ENCODE data around the gene ABLIM1.

ABLIM1 gene

GRCh38 chr10:114576716-114577115, 81.4 kb downstream of the ABLIM1 start:
- DNase-seq (ENCODE audit: low read depth) = no peak

GRCh38 chr10:114576132-114576487, 82.0 kb downstream of the ABLIM1 start:
- no peak for DNase-seq (ENCODE audit: low read depth)

GRCh38 chr10:114575417-114576131, 82.5 kb downstream of the ABLIM1 start:
- no peak for DNase-seq (ENCODE audit: low read depth)

- no peak for DNase-seq (ENCODE audit: low read depth)
Observed at GRCh38 chr10:114573330-114574045, 84.6 kb downstream of the ABLIM1 start.

DNA sequence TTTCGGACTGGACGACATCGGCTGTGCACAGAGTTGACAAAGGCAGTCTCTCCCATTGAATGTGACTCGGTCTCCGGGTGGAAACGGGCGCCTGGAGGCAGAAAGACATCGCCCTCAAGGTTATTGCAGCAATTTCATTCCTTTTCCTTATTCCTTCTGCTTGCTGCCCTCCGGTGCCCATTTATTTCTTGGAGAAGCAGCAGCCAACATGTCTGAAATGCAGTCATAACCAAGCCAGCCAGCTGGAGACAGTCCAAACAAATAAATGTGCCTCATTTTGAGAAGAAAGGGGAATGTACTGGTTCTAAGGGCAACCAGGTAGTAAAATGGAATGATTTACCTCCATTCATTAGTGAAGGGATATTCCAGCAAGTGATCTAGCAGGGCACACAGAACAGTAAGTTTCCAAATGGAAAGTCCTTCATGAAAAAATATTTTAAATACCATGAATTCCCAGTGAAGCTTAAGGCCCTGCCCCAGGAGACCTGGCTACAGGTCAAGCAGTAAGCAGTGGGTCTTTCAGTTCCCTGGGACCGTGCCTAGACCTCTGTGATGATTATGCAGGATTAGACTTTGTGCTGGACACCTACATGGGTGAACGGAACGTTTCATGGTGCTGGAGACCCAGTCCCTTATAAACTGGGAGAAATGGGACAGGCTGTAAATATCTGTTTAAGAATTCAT, 86.6 kb downstream of the ABLIM1 start:
- no peak for DNase-seq (ENCODE audit: low read depth)

DNA sequence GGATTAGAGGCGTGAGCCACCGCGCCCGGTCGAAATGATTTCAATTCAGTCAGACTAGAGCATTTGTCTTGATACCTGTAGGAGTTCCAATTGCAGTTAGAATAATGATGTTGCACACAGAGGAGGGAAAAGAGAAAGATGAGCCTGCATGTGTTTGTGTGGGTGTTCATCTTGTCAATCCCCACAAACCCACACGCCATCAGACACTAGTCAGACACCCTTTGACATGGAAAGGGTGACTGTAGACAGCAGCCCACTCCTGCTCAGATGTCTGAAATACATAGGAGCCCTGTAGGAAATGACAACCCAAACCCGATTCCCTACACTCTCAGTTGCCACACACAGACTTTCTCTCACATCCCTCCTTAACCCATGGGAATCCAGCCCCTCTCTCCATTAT, 92.0 kb downstream of the ABLIM1 start:
- DNase-seq (ENCODE audit: low read depth) = no peak

- no peak for DNase-seq (ENCODE audit: low read depth)
Observed at GRCh38 chr10:114565066-114565465, 93.0 kb downstream of the ABLIM1 start.

- no peak for DNase-seq (ENCODE audit: low read depth)
Observed at GRCh38 chr10:114561008-114561523, 97.0 kb downstream of the ABLIM1 start.

GRCh38 chr10:114560144-114560543, 97.9 kb downstream of the ABLIM1 start:
- DNase-seq (ENCODE audit: low read depth) = no peak

GRCh38 chr10:114559636-114560035, 98.4 kb downstream of the ABLIM1 start:
- DNase-seq (ENCODE audit: low read depth) = no peak

DNA sequence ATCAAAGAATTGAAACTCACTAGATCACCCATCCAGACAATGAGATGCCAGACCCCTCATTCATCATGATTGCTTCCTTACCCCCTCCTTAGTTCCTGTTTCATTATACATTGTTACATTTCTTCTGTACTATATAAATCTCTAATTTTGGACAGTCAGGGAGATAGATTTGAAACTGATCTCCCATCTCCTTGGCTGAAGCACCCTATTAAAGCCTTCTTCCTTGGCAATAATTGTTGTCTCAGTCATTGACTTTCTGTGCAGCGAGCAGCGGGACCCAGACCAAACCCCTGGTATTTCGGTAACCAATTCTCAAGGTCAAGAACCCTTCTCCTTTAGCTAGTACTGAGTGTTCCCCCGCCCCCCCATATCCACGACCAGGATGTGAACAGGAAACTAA, 100.2 kb downstream of the ABLIM1 start:
- no peak for DNase-seq (ENCODE audit: low read depth)

DNA sequence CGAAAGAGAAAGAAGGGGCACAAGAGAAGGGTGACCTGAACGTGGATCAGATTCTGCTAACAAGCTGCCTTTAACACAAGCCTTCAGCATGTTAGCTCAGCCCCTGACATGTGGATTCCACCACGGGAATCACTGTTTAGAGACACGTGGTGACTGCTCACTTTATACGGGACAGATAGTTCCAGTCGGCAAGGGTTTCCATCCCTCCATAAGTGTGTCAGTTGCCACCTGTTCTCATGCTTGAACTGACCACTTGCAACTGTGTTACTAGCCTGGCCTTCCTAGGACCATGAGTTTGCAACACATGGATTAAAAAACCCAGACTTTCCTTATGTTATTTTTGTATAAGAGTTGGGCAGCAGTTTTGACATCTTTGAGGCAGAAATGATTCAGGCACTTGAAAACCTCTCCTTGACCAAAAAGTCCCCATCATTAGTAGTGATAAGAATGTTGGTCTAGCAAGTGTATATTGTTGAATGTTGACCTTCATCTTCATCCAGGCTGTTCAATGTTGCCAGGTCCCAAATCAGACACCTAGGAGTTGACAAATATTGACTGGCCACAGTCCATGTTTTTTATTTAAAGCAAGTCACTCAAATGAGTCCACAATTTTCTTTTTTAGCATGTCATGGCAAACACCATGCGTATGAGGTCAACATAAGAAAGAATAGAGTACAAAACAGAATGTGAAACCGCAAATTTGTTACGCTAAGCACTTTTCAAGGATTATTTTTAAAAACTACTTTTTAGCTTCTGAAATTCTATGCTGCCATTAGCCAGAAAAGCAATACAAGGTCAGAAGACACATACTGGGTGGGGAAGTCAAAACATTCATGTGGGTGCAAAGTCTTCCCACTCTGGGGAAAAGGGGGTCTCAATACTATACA, 101.6 kb downstream of the ABLIM1 start:
- no peak for DNase-seq (ENCODE audit: low read depth)

DNA sequence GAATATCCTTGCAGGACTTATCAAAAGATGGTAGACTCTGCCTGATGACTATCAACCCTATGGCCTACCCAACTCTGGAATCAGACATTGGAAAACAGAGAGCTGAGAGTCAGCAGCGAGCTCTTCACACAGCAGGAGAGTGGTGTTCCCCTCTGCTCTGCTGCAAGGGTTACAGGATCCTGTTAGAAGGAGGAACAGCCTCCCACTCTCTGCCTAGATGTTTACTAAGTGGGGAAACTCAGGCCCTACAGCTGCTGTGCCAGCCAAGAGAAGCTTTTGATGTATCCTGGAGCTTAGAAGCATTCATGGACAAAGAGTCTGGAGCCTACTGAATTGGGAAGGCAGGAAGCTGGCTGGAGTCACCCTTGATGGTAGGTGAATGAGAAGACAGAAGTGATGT, 104.6 kb downstream of the ABLIM1 start:
- no peak for DNase-seq (ENCODE audit: low read depth)

DNA sequence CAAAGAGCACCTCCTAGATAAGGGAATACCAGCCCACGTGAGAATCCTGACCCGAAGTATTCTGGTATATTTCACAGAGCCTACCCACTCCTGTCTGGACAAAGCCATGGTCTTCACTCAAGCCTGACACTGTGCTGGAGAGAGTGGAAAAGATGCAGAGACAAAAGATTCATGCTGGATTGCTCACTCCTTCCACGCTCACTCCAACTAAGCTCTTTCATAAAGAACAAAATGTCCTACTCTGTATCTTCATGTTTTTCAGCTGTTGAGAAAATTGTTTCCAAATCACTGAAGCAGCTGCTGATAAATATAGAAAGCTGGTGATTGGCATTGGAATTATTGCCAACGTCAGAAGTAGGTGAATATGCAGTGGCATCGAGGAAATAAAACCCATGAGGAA, 106.0 kb downstream of the ABLIM1 start:
- no peak for DNase-seq (ENCODE audit: low read depth)

DNA sequence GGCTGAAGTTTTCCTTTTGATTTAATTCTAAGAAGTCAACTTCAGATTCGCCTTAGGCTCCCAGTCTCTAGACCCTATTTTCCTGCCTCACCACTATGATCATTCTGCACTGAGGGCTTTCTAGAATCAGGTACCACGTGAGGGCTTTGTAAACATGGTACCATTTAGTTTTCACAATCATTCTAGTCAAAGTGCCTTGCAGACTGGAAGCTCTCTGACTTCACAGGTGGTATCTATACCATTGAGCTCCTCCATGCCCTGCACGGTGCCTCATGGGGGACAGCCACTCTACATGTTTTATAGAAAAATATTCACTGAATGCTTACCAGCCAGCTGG, 106.5 kb downstream of the ABLIM1 start:
- no peak for DNase-seq (ENCODE audit: low read depth)

- DNase-seq (ENCODE audit: low read depth) = no peak
Observed at GRCh38 chr10:114550756-114551635, 107.1 kb downstream of the ABLIM1 start.

DNA sequence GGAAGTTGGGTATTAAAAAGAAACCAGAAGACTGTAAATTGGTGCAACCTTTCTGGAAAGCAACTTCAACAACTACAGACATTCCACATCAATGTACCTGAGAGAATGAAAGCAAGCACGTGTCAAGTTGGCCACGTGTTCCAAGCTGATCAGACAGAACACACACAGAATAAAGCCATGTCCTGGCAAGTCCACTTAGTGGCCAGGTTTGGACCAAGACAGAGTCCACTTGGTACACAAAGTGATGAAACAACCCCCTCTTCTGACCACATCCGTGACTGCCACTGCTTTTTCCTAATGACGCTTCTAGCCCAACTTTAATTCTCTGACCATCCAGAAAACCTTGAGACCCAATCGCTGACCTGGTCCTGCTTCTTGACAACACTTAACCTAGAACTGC, 109.4 kb downstream of the ABLIM1 start:
- peak; percentile 61 for DNase-seq (ENCODE audit: low read depth)

DNA sequence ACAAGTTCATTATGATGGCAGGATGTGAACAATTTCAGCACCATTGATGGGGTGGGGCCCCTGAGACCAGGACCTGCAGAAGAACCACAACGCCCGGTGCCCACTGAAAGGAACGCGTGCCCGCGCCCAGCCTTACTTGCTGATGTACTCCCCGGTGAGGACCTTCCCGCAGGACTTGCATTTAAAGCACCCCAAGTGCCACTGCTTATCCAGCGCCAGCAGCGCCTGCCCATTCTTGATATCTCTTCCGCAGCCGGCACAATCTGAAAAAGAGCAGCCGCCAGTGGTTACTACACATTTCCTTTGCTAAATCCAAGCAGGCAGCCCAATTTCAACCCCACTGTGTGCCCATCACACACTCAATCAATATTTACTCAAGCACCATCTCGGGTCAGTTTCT, 110.6 kb downstream of the ABLIM1 start:
- DNase-seq (ENCODE audit: low read depth) = no peak

GRCh38 chr10:114547056-114547455, 111.0 kb downstream of the ABLIM1 start:
- DNase-seq (ENCODE audit: low read depth) = no peak

DNA sequence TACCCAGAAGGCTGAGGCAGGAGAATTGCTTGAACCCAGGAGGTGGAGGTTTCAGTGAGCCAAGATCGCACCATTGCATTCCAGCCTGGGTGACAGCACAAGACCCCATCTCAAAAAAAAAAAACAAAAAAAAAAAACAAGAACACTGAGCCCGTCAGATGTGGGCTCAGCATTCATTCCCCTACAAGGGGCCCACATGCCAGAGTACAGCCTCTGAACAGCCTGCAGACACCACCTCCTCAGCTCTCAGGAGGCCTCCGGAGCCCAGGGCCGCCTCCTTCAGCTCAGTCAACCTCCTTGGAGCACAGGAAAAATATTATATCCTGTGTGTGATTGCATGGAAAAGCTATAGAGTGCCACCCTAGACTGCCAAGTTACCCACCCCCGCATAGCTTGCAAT, 112.3 kb downstream of the ABLIM1 start:
- DNase-seq (ENCODE audit: low read depth) = no peak

DNA sequence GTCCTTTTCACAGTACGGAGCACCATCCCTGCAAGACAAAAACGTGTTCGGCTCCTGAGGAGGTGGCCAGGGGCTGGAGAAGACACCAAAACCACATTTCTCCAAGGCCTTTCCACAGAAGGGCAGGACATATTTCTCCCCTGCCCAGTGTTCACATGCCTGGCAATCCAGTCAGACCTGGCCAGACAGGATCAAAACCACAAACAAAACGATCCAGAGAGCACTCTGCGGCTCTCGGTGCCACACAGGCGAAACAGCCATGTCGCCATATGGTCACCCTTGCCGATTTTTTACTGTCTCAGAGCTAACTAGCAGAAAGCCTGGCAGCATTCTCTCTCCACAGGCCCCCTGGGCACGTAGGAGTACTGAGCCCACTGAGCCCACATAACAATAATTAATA, 113.0 kb downstream of the ABLIM1 start:
- no peak for DNase-seq (ENCODE audit: low read depth)
